GM12878 (cell line): ENCODE results near the gene FRMD8. TPM values are rescaled to one million over a fixed set of nuclear protein-coding genes. Genes with fewer than 3 reads are reported as not detected.

Experiments used
- BMI1 ChIP-seq: fragments of 450-650 bp; IDR thresholded peaks from 2 replicates; pipeline ENCODE4 v1.6.1; 2016; ENCODE audit warnings: mild to moderate bottlenecking, moderate library complexity, borderline replicate concordance
- EED ChIP-seq: sonication (generic); IDR thresholded peaks from 2 replicates; pipeline ENCODE4 v1.6.1; 2016; ENCODE audit warnings: antibody characterized with exemption, low read depth
- EGR1 ChIP-seq, 2 experiments: IDR thresholded peaks; 1 replicate in 1 of 2; 2 replicates in 1 of 2; pipeline ENCODE4 v1.6.1; 2011 to 2012; ENCODE audit warnings: low read depth in 2 of 2, low read length in 2 of 2, borderline replicate concordance in 1 of 2, mild to moderate bottlenecking in 1 of 2, moderate library complexity in 1 of 2
- FOXM1 ChIP-seq: IDR thresholded peaks from 2 replicates; pipeline ENCODE4 v1.6.1; 2012; ENCODE audit warnings: low read depth, mild to moderate bottlenecking, inconsistent platforms, low read length, moderate library complexity
- HDAC2 ChIP-seq: fragments of 200-600 bp; sonication (generic); IDR thresholded peaks from 2 replicates; pipeline ENCODE4 v1.6.1; 2017
- KDM1A ChIP-seq: fragments of 200-600 bp; sonication (generic); IDR thresholded peaks from 2 replicates; pipeline ENCODE4 v1.6.1; 2016; ENCODE audit warnings: borderline replicate concordance
- MXI1 ChIP-seq: fragments of 150-350 bp; IDR thresholded peaks from 2 replicates; pipeline ENCODE4 v1.6.1; 2011; ENCODE audit warnings: low read depth, mild to moderate bottlenecking, inconsistent platforms, low read length, improper control_type of control experiment
- RB1 ChIP-seq: fragments of 450-650 bp; formaldehyde crosslinking; IDR thresholded peaks from 2 replicates; pipeline ENCODE4 v1.6.1; 2017; ENCODE audit warnings: mild to moderate bottlenecking, borderline replicate concordance
- RCOR1 ChIP-seq: conservative IDR thresholded peaks from 2 replicates; pipeline ENCODE4 v1.6.1; 2012; ENCODE audit warnings: low read depth, low read length, improper control_type of control experiment
- SIX5 ChIP-seq: IDR thresholded peaks from 2 replicates; pipeline ENCODE4 v1.6.1; 2011; ENCODE audit warnings: mild to moderate bottlenecking, low read depth, low read length, moderate library complexity; ENCODE audit not compliant: severe bottlenecking
- SP1 ChIP-seq: IDR thresholded peaks from one replicate; pipeline ENCODE4 v1.6.1; 2011; ENCODE audit warnings: low read depth, low read length
- ZNF24 ChIP-seq: fragments of 450-650 bp; IDR thresholded peaks from 2 replicates; pipeline ENCODE4 v1.6.1; 2017; ENCODE audit warnings: antibody characterized with exemption, mild to moderate bottlenecking
- polyA plus RNA-seq, 11 experiments: library from polyadenylated mRNA; depleted of rRNA in 4 of 11; unstranded in 6 of 11; stranded (reverse) in 5 of 11; fragments of >200 nt; fragmentation: Nextera tagmentation in 4 of 11; fragmentation: Illumina TruSeq in 1 of 11; extraction: Ambion mirVana in 4 of 11; extraction: Trizol in 1 of 11; gene quantifications; 1 replicate in 1 of 11; 2 replicates in 10 of 11; pipeline versions ENCODE4 v1.2.1 to v1.2.3, GENCODE V29; 2011 to 2016; ENCODE audit warnings: inconsistent platforms in 2 of 11, missing spikeins in 2 of 11, low read depth in 1 of 11
- total RNA-seq, 4 experiments: library from RNA; depleted of rRNA in 3 of 4; stranded (reverse); fragments of >200 nt in 3 of 4; fragmentation: Illumina TruSeq in 1 of 4; extraction: Trizol in 1 of 4; gene quantifications; 2 replicates each; pipeline versions ENCODE4 v1.2.1 to v1.2.3, GENCODE V29; 2013 to 2021
- TF ChIP-seq, protein P1 (sequence below): fragments of 450-650 bp; IDR thresholded peaks from 2 replicates; pipeline ENCODE4 v1.6.1; 2018; ENCODE audit warnings: mild to moderate bottlenecking, low read depth, moderate library complexity; ENCODE audit not compliant: partially characterized antibody
- TF ChIP-seq, protein P2 (sequence below): fragments of 450-650 bp; IDR thresholded peaks from 2 replicates; pipeline ENCODE4 v1.6.1; 2016; ENCODE audit warnings: mild to moderate bottlenecking, moderate library complexity, borderline replicate concordance
- TF ChIP-seq, protein P3 (sequence below): IDR thresholded peaks from 2 replicates; pipeline ENCODE4 v1.6.1; 2011; ENCODE audit warnings: borderline replicate concordance, low read depth, mild to moderate bottlenecking, moderate library complexity, mixed read lengths, low read length; ENCODE audit not compliant: insufficient read depth; ENCODE audit errors: extremely low read length
- TF ChIP-seq, protein P4 (sequence below): fragments of 450-650 bp; IDR thresholded peaks from 2 replicates; pipeline ENCODE4 v1.6.1; 2016; ENCODE audit warnings: mild to moderate bottlenecking
- TF ChIP-seq, protein P5 (sequence below): IDR thresholded peaks from 2 replicates; pipeline ENCODE4 v1.6.1; 2012; ENCODE audit warnings: low read depth, low read length, improper control_type of control experiment
- TF ChIP-seq, protein P6 (sequence below): IDR thresholded peaks from 2 replicates; pipeline ENCODE4 v1.6.1; 2012; ENCODE audit warnings: low read depth, low read length, improper control_type of control experiment

The FRMD8 gene
- total and polyA plus RNA-seq, 10 of the 15 experiments (the other 5 are each of a cell fraction or from before 2014, with no cell fraction given), result 8.3 to 69.4 (median 28.0) TPM

DNA sequence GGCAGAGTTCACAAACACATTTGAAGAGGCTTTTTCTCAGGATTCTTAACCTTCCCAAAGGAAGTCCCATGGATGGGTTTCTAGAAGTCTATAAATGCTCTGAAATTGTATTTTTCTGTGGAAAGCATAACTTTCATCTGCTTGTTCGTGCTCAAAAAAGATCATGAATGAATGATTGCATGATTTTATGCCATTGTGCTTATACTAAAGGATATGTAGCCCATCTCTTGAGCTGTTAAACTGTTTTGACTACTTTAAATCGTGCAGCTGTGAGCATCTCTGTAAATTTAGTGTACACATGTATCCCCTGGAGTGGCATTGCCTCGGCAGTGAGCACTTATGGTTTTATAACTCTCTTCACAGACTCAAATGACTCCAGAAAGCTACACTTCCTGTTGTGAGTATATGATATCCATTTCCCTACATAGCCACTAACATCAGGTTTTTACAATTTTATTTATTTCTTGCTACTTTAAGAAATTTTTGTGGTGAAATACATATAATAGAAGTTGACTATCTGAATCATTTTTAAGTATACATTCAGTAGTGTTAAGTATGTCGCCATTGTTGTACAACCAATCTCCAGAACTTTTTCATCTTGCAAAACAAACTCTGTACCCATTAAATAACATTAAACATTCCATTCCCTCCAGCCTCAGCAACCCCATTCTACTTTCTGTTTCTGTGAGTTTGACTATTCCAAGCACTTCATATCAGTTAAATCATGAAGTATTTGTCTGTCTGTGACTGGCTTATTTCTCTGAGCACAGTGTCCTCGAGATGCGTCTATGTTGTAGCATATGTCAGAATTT lies 44.2 kb downstream of the FRMD8 start (continued):
- TF ChIP-seq, protein P1, sequence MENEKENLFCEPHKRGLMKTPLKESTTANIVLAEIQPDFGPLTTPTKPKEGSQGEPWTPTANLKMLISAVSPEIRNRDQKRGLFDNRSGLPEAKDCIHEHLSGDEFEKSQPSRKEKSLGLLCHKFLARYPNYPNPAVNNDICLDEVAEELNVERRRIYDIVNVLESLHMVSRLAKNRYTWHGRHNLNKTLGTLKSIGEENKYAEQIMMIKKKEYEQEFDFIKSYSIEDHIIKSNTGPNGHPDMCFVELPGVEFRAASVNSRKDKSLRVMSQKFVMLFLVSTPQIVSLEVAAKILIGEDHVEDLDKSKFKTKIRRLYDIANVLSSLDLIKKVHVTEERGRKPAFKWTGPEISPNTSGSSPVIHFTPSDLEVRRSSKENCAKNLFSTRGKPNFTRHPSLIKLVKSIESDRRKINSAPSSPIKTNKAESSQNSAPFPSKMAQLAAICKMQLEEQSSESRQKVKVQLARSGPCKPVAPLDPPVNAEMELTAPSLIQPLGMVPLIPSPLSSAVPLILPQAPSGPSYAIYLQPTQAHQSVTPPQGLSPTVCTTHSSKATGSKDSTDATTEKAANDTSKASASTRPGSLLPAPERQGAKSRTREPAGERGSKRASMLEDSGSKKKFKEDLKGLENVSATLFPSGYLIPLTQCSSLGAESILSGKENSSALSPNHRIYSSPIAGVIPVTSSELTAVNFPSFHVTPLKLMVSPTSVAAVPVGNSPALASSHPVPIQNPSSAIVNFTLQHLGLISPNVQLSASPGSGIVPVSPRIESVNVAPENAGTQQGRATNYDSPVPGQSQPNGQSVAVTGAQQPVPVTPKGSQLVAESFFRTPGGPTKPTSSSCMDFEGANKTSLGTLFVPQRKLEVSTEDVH, result no peak
- TF ChIP-seq EGR1 (IDR thresholded peaks at IDR 0.05; ENCODE audit: borderline replicate concordance in 1 of 2, low read depth in 2 of 2, low read length in 2 of 2) (no peak), KDM1A (no peak), RB1 (no peak), BMI1 (no peak), RCOR1 (no peak), FOXM1 (no peak), EED (peak; percentile 0; the same call in 1 of the 2 replicates), ZNF24 (peak; percentile 79), MXI1 (no peak), SP1 (no peak), HDAC2 (no peak), SIX5 (no peak)
- TF ChIP-seq, protein P2, sequence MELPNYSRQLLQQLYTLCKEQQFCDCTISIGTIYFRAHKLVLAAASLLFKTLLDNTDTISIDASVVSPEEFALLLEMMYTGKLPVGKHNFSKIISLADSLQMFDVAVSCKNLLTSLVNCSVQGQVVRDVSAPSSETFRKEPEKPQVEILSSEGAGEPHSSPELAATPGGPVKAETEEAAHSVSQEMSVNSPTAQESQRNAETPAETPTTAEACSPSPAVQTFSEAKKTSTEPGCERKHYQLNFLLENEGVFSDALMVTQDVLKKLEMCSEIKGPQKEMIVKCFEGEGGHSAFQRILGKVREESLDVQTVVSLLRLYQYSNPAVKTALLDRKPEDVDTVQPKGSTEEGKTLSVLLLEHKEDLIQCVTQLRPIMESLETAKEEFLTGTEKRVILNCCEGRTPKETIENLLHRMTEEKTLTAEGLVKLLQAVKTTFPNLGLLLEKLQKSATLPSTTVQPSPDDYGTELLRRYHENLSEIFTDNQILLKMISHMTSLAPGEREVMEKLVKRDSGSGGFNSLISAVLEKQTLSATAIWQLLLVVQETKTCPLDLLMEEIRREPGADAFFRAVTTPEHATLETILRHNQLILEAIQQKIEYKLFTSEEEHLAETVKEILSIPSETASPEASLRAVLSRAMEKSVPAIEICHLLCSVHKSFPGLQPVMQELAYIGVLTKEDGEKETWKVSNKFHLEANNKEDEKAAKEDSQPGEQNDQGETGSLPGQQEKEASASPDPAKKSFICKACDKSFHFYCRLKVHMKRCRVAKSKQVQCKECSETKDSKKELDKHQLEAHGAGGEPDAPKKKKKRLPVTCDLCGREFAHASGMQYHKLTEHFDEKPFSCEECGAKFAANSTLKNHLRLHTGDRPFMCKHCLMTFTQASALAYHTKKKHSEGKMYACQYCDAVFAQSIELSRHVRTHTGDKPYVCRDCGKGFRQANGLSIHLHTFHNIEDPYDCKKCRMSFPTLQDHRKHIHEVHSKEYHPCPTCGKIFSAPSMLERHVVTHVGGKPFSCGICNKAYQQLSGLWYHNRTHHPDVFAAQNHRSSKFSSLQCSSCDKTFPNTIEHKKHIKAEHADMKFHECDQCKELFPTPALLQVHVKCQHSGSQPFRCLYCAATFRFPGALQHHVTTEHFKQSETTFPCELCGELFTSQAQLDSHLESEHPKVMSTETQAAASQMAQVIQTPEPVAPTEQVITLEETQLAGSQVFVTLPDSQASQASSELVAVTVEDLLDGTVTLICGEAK, result no peak
- TF ChIP-seq, protein P3, sequence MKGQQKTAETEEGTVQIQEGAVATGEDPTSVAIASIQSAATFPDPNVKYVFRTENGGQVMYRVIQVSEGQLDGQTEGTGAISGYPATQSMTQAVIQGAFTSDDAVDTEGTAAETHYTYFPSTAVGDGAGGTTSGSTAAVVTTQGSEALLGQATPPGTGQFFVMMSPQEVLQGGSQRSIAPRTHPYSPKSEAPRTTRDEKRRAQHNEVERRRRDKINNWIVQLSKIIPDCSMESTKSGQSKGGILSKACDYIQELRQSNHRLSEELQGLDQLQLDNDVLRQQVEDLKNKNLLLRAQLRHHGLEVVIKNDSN, result no peak
- TF ChIP-seq, protein P4, sequence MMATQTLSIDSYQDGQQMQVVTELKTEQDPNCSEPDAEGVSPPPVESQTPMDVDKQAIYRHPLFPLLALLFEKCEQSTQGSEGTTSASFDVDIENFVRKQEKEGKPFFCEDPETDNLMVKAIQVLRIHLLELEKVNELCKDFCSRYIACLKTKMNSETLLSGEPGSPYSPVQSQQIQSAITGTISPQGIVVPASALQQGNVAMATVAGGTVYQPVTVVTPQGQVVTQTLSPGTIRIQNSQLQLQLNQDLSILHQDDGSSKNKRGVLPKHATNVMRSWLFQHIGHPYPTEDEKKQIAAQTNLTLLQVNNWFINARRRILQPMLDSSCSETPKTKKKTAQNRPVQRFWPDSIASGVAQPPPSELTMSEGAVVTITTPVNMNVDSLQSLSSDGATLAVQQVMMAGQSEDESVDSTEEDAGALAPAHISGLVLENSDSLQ, result no peak
- TF ChIP-seq, protein P5, sequence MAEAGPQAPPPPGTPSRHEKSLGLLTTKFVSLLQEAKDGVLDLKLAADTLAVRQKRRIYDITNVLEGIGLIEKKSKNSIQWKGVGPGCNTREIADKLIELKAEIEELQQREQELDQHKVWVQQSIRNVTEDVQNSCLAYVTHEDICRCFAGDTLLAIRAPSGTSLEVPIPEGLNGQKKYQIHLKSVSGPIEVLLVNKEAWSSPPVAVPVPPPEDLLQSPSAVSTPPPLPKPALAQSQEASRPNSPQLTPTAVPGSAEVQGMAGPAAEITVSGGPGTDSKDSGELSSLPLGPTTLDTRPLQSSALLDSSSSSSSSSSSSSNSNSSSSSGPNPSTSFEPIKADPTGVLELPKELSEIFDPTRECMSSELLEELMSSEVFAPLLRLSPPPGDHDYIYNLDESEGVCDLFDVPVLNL, result no peak
- TF ChIP-seq, protein P6, sequence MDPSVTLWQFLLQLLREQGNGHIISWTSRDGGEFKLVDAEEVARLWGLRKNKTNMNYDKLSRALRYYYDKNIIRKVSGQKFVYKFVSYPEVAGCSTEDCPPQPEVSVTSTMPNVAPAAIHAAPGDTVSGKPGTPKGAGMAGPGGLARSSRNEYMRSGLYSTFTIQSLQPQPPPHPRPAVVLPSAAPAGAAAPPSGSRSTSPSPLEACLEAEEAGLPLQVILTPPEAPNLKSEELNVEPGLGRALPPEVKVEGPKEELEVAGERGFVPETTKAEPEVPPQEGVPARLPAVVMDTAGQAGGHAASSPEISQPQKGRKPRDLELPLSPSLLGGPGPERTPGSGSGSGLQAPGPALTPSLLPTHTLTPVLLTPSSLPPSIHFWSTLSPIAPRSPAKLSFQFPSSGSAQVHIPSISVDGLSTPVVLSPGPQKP, result no peak
